ENCODE measurements around the gene XPO1. TPM values are rescaled to one million over a fixed set of nuclear protein-coding genes. Genes with fewer than 3 reads are reported as not detected.
"Not testable (repeated sequence)": the region's sequence is repeated elsewhere in the genome, so short reads cannot be mapped to it uniquely, and the experiment has no call there.

Gene XPO1
- total RNA-seq, result 100 to 1,000 TPM; 198 to 203 TPM

DNA sequence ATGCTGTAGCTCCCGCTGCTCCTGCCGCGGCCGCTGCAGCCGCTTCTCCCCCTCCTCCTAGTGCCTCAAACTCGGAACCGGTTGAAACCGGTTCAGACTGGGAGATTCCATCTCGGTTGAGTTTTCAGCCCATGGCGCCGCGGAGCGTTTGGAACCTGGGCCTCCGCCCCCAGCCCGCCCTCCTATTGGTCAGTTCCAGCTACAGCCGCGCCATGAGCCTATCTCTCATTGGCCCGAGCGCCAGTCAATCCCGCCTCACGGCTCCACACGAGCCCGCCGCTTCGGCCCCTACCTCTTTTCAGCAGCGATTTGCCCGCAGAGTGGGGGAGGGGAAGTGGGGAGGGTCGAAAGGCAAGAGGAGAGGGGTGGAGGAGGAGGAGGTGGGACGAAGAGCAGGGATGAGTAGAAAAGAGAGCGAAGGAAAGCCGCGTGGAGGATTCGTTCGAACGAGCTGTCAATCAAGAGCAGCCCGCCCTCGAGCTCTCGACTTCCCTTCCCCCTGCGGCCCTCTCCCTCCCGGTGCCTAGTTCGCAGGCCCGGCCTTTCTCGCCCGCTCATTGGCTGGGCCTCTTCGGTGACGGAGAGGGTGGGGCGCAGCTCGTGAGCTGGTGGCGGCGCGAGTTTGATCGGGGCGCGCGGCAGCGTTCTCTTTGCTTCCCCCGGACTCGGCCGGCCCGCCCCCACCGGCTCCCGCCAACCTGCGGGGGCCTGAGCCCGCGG is at the start of gene XPO1:
Gene XPO1, minus strand, starts transcription at position 157 of the 720 bp plus-strand sequence. CDS start 4,459 bp downstream, outside the sequence.
- Mint-ChIP-seq H3K4me3 (peak within 1 kb of the TSS; percentile 99), H3K27me3 (no peaks in the 10 kb centered on the region), H3K27ac (peak within 1 kb of the TSS; percentile 100), H3K4me1 (peaks cover 22% of the 10 kb centered on the region), H3K36me3 (peaks cover 12% of the 10 kb centered on the region), H3K9me3 (ENCODE audit: low read depth) (no peaks in the 10 kb centered on the region)
- CTCF ChIA-PET, result interaction anchor here (0.5 to 2.2 kb wide), 7 partner anchors 18 to 317 kb away, joined by 3 to 7 read pairs (median 3); no protein-coding TSS in a partner anchor
- ATAC-seq, result peak; percentile 85
- peak; percentile 99 for DNase-seq

DNA sequence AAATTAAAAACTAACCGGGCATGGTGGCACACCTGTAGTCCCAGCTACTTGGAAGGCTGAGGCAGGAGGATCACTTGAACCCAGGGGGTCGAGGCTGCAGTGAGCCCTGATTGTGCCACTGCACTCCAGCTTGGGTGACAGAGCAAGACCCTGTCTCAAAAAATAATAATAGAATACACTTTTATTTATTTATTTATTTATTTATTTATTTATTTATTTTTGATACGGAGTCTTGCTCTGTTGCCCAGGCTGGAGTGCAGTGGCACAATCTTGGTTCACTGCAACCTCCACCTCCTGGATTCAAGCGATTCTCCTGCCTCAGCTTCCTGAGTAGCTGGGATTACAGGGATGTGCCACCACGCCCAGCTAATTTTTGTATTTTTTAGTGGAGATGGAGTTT is 48.8 kb upstream of the XPO1 start:
- H3K4me3 Mint-ChIP-seq; ATAC-seq; H3K27me3 Mint-ChIP-seq; H3K36me3 Mint-ChIP-seq; CTCF ChIA-PET; H3K9me3 Mint-ChIP-seq (ENCODE audit: low read depth); H3K4me1 Mint-ChIP-seq; H3K27ac Mint-ChIP-seq; DNase-seq: not testable (repeated sequence)

GRCh38 chr2:61585383-61585782 is 47.2 kb upstream of the XPO1 start:
- Mint-ChIP-seq H3K36me3 (no peaks in the 10 kb centered on the region), H3K4me1 (no peaks in the 10 kb centered on the region), H3K9me3 (ENCODE audit: low read depth) (no peaks in the 10 kb centered on the region), H3K27ac (no peak overlapping the region), H3K4me3 (no peak overlapping the region), H3K27me3 (no peaks in the 10 kb centered on the region)
- DNase-seq, result no peak
- CTCF ChIA-PET, result no interaction called here
- ATAC-seq, result no peak

- DNase-seq; H3K4me3 Mint-ChIP-seq; ATAC-seq; H3K4me1 Mint-ChIP-seq; CTCF ChIA-PET; H3K27me3 Mint-ChIP-seq; H3K9me3 Mint-ChIP-seq (ENCODE audit: low read depth); H3K36me3 Mint-ChIP-seq; H3K27ac Mint-ChIP-seq: not testable (repeated sequence)
Observed at GRCh38 chr2:61584368-61584767, 46.2 kb upstream of the XPO1 start.

- Mint-ChIP-seq H3K27ac (no peak overlapping the region), H3K4me3 (no peak overlapping the region), H3K9me3 (ENCODE audit: low read depth) (no peaks in the 10 kb centered on the region), H3K27me3 (no peaks in the 10 kb centered on the region), H3K4me1 (no peaks in the 10 kb centered on the region), H3K36me3 (no peaks in the 10 kb centered on the region)
- no peak for ATAC-seq
- CTCF ChIA-PET, result no interaction called here
- DNase-seq, result no peak
Observed at GRCh38 chr2:61582165-61582564, 44.0 kb upstream of the XPO1 start.

DNA sequence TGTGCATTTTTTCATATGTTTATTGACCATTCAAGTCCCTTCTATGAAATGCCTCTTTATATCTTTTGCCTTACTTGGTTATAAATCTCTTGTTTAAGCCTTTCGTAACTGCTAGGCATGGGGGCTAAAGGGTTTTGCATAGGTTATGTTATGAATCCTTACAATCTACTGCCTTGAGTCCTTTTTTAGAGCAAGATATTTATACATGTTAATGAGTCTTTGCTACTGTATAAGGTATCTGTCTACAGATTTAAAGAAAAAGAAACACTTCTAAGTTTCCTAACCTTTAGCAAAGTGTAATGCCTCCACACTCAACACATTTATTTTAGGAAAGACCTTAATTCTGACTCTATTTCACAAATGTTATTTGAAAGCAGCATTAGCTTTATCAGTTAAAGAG is 43.6 kb upstream of the XPO1 start:
- H3K4me3 Mint-ChIP-seq, result no peak overlapping the region
- H3K9me3 Mint-ChIP-seq (ENCODE audit: low read depth), result no peaks in the 10 kb centered on the region
- H3K27ac Mint-ChIP-seq, result no peak overlapping the region
- H3K4me1 Mint-ChIP-seq, result no peaks in the 10 kb centered on the region
- CTCF ChIA-PET, result no interaction called here
- ATAC-seq, result no peak
- no peak for DNase-seq
- H3K27me3 Mint-ChIP-seq, result no peaks in the 10 kb centered on the region
- H3K36me3 Mint-ChIP-seq, result no peaks in the 10 kb centered on the region

DNA sequence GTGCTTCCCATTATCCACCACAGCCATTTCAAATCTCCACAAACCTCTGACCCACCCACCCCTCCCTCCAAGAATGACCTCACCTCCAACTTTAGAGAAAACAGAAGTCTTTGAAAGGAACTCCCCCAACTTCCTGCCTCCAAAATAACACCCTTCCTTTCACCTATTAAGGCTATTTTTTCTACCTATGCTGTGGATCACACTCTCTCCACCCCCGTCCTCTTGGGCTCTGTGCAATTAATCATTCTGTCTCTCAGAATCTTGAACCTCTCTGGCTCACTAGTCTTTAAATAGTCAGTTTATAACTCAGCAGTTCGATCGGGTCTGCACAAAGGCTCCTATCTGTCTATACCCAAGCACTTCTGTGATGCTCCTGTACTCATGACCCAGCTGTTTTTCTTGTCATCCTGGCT is 37.3 kb upstream of the XPO1 start:
- H3K36me3 Mint-ChIP-seq, result no peaks in the 10 kb centered on the region
- no peak for DNase-seq
- H3K4me3 Mint-ChIP-seq, result no peak overlapping the region
- CTCF ChIA-PET, result interaction anchor here (0.5 kb wide), 1 partner anchor 652 kb away, joined by 3 read pairs; no protein-coding TSS in a partner anchor
- no peak for ATAC-seq
- peak overlapping the region; percentile 14 for H3K27ac Mint-ChIP-seq
- peaks cover 6% of the 10 kb centered on the region for H3K4me1 Mint-ChIP-seq
- H3K27me3 Mint-ChIP-seq, result no peaks in the 10 kb centered on the region
- no peaks in the 10 kb centered on the region for H3K9me3 Mint-ChIP-seq (ENCODE audit: low read depth)

- no peak for ATAC-seq
- H3K9me3 Mint-ChIP-seq (ENCODE audit: low read depth), result no peaks in the 10 kb centered on the region
- DNase-seq, result no peak
- no peak overlapping the region for H3K27ac Mint-ChIP-seq
- CTCF ChIA-PET, result no interaction called here
- H3K27me3 Mint-ChIP-seq, result peaks cover 3% of the 10 kb centered on the region
- H3K4me3 Mint-ChIP-seq, result no peak overlapping the region
- H3K4me1 Mint-ChIP-seq, result peaks cover 5% of the 10 kb centered on the region
- H3K36me3 Mint-ChIP-seq, result no peaks in the 10 kb centered on the region
Observed at GRCh38 chr2:61566566-61566965, 28.4 kb upstream of the XPO1 start.

DNA sequence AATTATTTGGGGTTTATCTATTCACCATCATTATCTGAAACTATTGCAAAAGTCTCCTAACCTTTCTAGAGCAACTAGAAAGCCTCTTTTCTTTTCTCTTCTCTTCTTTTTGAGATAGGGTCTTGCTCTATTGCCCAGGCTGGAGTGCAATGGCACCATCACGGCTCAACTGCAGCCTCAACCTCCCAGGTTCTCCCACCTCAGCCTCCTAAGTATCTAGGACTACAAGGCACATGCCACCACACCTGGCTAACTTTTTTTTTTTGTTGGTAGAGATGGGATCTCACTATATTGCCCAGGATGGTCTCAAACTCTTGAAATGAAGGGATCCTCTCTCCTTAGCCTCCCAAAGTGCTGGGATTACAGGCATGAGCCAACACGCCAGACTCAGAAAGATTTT is 24.5 kb upstream of the XPO1 start:
- CTCF ChIA-PET, result no interaction called here
- Mint-ChIP-seq H3K4me1 (peaks cover 5% of the 10 kb centered on the region), H3K27ac (no peak overlapping the region), H3K9me3 (ENCODE audit: low read depth) (no peaks in the 10 kb centered on the region), H3K36me3 (no peaks in the 10 kb centered on the region), H3K27me3 (peaks cover 3% of the 10 kb centered on the region), H3K4me3 (no peak overlapping the region)
- ATAC-seq (no peak), DNase-seq (no peak)

- no peak overlapping the region for H3K27ac Mint-ChIP-seq
- H3K4me1 Mint-ChIP-seq, result no peaks in the 10 kb centered on the region
- ATAC-seq, result no peak
- no peak for DNase-seq
- CTCF ChIA-PET, result no interaction called here
- peaks cover 3% of the 10 kb centered on the region for H3K27me3 Mint-ChIP-seq
- no peaks in the 10 kb centered on the region for H3K9me3 Mint-ChIP-seq (ENCODE audit: low read depth)
- no peaks in the 10 kb centered on the region for H3K36me3 Mint-ChIP-seq
- H3K4me3 Mint-ChIP-seq, result no peak overlapping the region
Observed at GRCh38 chr2:61558160-61558559, 20.0 kb upstream of the XPO1 start.

- Mint-ChIP-seq H3K4me3 (no peak overlapping the region), H3K4me1 (no peaks in the 10 kb centered on the region), H3K27me3 (peaks cover 3% of the 10 kb centered on the region), H3K9me3 (ENCODE audit: low read depth) (no peaks in the 10 kb centered on the region), H3K27ac (no peak overlapping the region), H3K36me3 (no peaks in the 10 kb centered on the region)
- CTCF ChIA-PET, result no interaction called here
- ATAC-seq (no peak), DNase-seq (no peak)
Observed at GRCh38 chr2:61557381-61557780, 19.2 kb upstream of the XPO1 start.

DNA sequence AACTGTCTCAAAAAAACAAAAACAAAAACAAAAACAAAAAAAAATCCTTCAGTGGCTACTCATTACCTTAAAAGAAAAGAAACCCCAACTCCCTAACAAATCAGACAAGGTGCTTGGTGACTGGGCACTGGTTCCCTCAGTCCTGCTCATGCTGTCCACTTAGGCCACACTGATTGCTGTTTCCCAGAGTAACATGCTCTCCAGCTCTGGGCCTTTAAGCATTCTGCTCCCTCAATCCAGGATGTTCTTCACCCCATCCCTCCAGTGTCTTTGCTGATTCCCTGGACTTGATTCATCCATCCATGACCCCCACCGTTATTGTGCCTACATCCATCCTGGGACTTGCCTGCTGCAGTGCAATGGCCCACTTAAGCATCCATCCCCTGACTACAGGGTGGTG is 16.4 kb upstream of the XPO1 start:
- no peaks in the 10 kb centered on the region for H3K4me1 Mint-ChIP-seq
- H3K36me3 Mint-ChIP-seq, result no peaks in the 10 kb centered on the region
- no peak overlapping the region for H3K4me3 Mint-ChIP-seq
- DNase-seq (no peak), ATAC-seq (no peak)
- H3K27me3 Mint-ChIP-seq, result no peaks in the 10 kb centered on the region
- H3K27ac Mint-ChIP-seq, result no peak overlapping the region
- H3K9me3 Mint-ChIP-seq (ENCODE audit: low read depth), result no peaks in the 10 kb centered on the region
- CTCF ChIA-PET, result no interaction called here

GRCh38 chr2:61550375-61551209 is 12.4 kb upstream of the XPO1 start:
- ATAC-seq, result no peak
- Mint-ChIP-seq H3K4me1 (no peaks in the 10 kb centered on the region), H3K27me3 (no peaks in the 10 kb centered on the region), H3K9me3 (ENCODE audit: low read depth) (no peaks in the 10 kb centered on the region), H3K27ac (no peak overlapping the region), H3K4me3 (no peak overlapping the region), H3K36me3 (no peaks in the 10 kb centered on the region)
- CTCF ChIA-PET, result no interaction called here
- DNase-seq, result no peak

DNA sequence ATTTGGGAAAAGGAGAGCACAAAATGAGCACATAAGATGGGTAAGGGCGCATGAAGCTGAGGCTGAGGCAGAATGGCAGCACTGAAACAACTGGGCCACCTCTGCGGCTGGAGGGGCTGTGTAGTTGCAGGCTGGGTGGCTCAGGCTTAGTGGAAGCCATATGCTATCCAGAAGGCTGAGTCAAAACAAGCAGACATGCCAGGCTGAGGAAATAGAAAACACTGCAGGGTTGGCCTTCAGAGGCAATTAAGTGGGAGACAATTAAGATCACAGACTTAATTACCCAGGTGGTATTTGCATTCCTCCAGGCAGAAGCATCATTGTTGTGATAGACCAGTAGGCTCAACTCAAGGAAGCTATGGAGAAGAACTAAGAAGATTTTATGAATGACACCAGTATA is 11.4 kb upstream of the XPO1 start:
- H3K9me3 Mint-ChIP-seq (ENCODE audit: low read depth), result no peaks in the 10 kb centered on the region
- no peak for ATAC-seq
- no peak for DNase-seq
- no peaks in the 10 kb centered on the region for H3K27me3 Mint-ChIP-seq
- CTCF ChIA-PET, result no interaction called here
- no peak overlapping the region for H3K4me3 Mint-ChIP-seq
- no peaks in the 10 kb centered on the region for H3K36me3 Mint-ChIP-seq
- no peak overlapping the region for H3K27ac Mint-ChIP-seq
- no peaks in the 10 kb centered on the region for H3K4me1 Mint-ChIP-seq

Data from activated CD8-positive, alpha-beta memory T cell treated with anti-CD3 and anti-CD28 coated beads, Interleukin-2, amount 10 ng/mL, durations not matched to agents 7 days and 5 days (primary cell).